Ovary (tissue), 3 donors: ENCODE measurements around the gene MCTP2.

ENCODE experiments used
- CTCF ChIP-seq, 3 donors: fragments of 450-650 bp in 2 of 3; fragments of 200-600 bp in 1 of 3; IDR thresholded peaks; one replicate each; pipeline versions ENCODE4 v1.5.1 to v1.8.0; 2016 to 2022; ENCODE audit warnings: antibody characterized with exemption in 3 of 3, mild to moderate bottlenecking in 1 of 3
- POLR2A ChIP-seq: fragments of 450-650 bp; IDR thresholded peaks from one replicate; pipeline ENCODE4 v1.6.1; 2017; ENCODE audit warnings: antibody characterized with exemption, mild to moderate bottlenecking, moderate library complexity
- donor health status: DM: no; HTN: no; CAD: no.

- TF ChIP-seq CTCF (IDR thresholded peaks at IDR 0.05) (no peak), POLR2A (no peak)
Measured at GRCh38 chr15:94277485-94277884, 46.1 kb downstream of the MCTP2 start.
